GM12878 (cell line): ENCODE data around the gene CAMKK1. TPM values are rescaled to one million over a fixed set of nuclear protein-coding genes. Genes with fewer than 3 reads are reported as not detected.

Experiments
- CEBPZ ChIP-seq: fragments of 150-350 bp; IDR thresholded peaks from 2 replicates; pipeline ENCODE4 v1.6.1; 2016; ENCODE audit warnings: low read depth, low read length
- EZH2 ChIP-seq: IDR thresholded peaks from 2 replicates; pipeline ENCODE4 v1.6.1; 2012; ENCODE audit warnings: low read depth, mild to moderate bottlenecking, control low read depth, inconsistent platforms, low read length, borderline replicate concordance; ENCODE audit not compliant: control insufficient read depth
- MEF2A ChIP-seq: IDR thresholded peaks from 2 replicates; pipeline ENCODE4 v1.6.1; 2011; ENCODE audit warnings: low read depth, mild to moderate bottlenecking, low read length, moderate library complexity; ENCODE audit not compliant: insufficient read depth
- POLR2AphosphoS5 ChIP-seq: IDR thresholded peaks from 2 replicates; pipeline ENCODE4 v1.6.1; 2011; ENCODE audit warnings: mild to moderate bottlenecking, low read length, inconsistent platforms
- RELB ChIP-seq: fragments of 450-650 bp; IDR thresholded peaks from 2 replicates; pipeline ENCODE4 v1.6.1; 2017; ENCODE audit warnings: low read depth, mild to moderate bottlenecking, moderate library complexity
- SMAD1 ChIP-seq: fragments of 450-650 bp; IDR thresholded peaks from 2 replicates; pipeline ENCODE4 v1.6.1; 2018; ENCODE audit warnings: mild to moderate bottlenecking, low read depth; ENCODE audit not compliant: partially characterized antibody
- TAF1 ChIP-seq: IDR thresholded peaks from 2 replicates; pipeline ENCODE4 v1.6.1; 2011; ENCODE audit warnings: mild to moderate bottlenecking, low read depth, low read length, borderline replicate concordance
- ZBTB11 ChIP-seq: fragments of 450-650 bp; formaldehyde crosslinking; IDR thresholded peaks from 2 replicates; pipeline ENCODE4 v1.5.0; 2022; ENCODE audit warnings: mild to moderate bottlenecking, missing genetic modification characterization
- ZNF384 ChIP-seq: IDR thresholded peaks from 2 replicates; pipeline ENCODE4 v1.6.1; 2012; ENCODE audit warnings: low read depth, mild to moderate bottlenecking, low read length, improper control_type of control experiment, borderline replicate concordance
- ZNF687 ChIP-seq: fragments of 450-650 bp; IDR thresholded peaks from 2 replicates; pipeline ENCODE4 v1.6.1; 2017; ENCODE audit warnings: mild to moderate bottlenecking, moderate library complexity
- polyA plus RNA-seq, 11 experiments: library from polyadenylated mRNA; depleted of rRNA in 4 of 11; unstranded in 6 of 11; stranded (reverse) in 5 of 11; fragments of >200 nt; fragmentation: Nextera tagmentation in 4 of 11; fragmentation: Illumina TruSeq in 1 of 11; extraction: Ambion mirVana in 4 of 11; extraction: Trizol in 1 of 11; gene quantifications; 1 replicate in 1 of 11; 2 replicates in 10 of 11; pipeline versions ENCODE4 v1.2.1 to v1.2.3, GENCODE V29; 2011 to 2016; ENCODE audit warnings: inconsistent platforms in 2 of 11, missing spikeins in 2 of 11, low read depth in 1 of 11
- total RNA-seq, 4 experiments: library from RNA; depleted of rRNA in 3 of 4; stranded (reverse); fragments of >200 nt in 3 of 4; fragmentation: Illumina TruSeq in 1 of 4; extraction: Trizol in 1 of 4; gene quantifications; 2 replicates each; pipeline versions ENCODE4 v1.2.1 to v1.2.3, GENCODE V29; 2013 to 2021
- TF ChIP-seq, protein P1 (sequence below): IDR thresholded peaks from 2 replicates; pipeline ENCODE4 v1.6.1; 2011; ENCODE audit warnings: low read depth, mild to moderate bottlenecking, low read length, moderate library complexity, borderline replicate concordance; ENCODE audit errors: extremely low read depth
- TF ChIP-seq, protein P2 (sequence below): fragments of 450-650 bp; IDR thresholded peaks from 2 replicates; pipeline ENCODE4 v1.6.1; 2016; ENCODE audit warnings: mild to moderate bottlenecking

Gene CAMKK1
- total and polyA plus RNA-seq, 10 of the 15 experiments (the other 5 are each of a cell fraction or from before 2014, with no cell fraction given): 0.06 to 0.84 (median 0.37) TPM

DNA sequence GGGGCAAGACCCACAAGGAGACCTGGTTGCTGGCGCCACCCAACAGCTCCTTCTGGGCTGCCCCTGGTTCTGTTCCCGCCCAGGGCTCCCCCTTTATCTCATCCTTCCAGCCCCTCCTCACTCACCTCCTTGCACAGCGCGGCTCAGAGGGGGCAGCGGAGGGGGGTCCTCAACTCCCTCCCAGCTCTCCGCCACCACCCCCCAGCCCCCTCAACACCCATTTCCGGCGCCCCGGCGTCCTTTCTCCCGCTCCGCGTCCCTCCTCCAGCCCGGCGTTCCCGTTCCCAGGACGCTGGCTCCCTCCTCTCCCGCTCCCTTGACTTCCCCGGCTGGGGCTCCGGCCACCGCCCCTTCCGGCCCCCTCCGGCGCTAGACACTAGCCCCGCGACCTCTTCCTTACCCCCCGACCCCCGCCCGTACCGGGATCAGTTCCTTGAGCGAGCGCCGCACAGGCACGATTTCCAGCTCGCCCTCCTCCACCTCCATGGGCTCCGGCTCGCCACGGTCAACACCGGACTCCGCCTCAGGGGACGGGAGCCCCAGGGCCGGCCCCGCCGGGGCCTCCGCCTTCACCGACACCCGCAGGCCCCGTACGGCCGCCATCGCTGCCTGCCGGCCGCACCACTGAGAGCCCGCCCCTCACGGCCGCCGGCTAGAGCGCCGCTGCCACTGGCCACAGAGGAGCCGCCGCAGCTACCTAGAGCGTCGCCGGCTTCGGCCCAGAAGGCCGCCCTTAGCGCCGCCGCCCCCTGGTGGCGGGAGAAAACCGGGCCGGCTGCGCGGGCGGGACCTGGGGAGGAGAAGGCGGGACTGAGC lies 47.0 kb downstream of the CAMKK1 start, which contains the start of gene NCBP3 (continued):
- no peak for TF ChIP-seq SMAD1
- TF ChIP-seq, protein P1, sequence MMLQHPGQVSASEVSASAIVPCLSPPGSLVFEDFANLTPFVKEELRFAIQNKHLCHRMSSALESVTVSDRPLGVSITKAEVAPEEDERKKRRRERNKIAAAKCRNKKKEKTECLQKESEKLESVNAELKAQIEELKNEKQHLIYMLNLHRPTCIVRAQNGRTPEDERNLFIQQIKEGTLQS: no peak
- TF ChIP-seq ZNF687: peak; percentile 48; the same call in 1 of the 2 replicates
- peak; percentile 85 for TF ChIP-seq POLR2AphosphoS5
- peak; percentile 82 for TF ChIP-seq MEF2A
- no peak for TF ChIP-seq EZH2
- TF ChIP-seq TAF1: peak; percentile 93
- no peak for TF ChIP-seq ZNF384
- no peak for TF ChIP-seq CEBPZ
- TF ChIP-seq ZBTB11 (CRISPR knock-in tag): no peak
- no peak for TF ChIP-seq RELB
- TF ChIP-seq, protein P2, sequence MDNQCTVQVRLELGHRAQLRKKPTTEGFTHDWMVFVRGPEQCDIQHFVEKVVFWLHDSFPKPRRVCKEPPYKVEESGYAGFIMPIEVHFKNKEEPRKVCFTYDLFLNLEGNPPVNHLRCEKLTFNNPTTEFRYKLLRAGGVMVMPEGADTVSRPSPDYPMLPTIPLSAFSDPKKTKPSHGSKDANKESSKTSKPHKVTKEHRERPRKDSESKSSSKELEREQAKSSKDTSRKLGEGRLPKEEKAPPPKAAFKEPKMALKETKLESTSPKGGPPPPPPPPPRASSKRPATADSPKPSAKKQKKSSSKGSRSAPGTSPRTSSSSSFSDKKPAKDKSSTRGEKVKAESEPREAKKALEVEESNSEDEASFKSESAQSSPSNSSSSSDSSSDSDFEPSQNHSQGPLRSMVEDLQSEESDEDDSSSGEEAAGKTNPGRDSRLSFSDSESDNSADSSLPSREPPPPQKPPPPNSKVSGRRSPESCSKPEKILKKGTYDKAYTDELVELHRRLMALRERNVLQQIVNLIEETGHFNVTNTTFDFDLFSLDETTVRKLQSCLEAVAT: no peak
